NCI-H187 (cell line): ENCODE data around the gene KIAA1958.
"Not testable (repeated sequence)": the region's sequence is repeated elsewhere in the genome, so short reads cannot be mapped to it uniquely, and the experiment has no call there.

Experiments
- DNase-seq, 2 experiments: peaks; one replicate each; lab custom pipeline; 2025; lab: John Stamatoyannopoulos, UW

KIAA1958 gene

DNA sequence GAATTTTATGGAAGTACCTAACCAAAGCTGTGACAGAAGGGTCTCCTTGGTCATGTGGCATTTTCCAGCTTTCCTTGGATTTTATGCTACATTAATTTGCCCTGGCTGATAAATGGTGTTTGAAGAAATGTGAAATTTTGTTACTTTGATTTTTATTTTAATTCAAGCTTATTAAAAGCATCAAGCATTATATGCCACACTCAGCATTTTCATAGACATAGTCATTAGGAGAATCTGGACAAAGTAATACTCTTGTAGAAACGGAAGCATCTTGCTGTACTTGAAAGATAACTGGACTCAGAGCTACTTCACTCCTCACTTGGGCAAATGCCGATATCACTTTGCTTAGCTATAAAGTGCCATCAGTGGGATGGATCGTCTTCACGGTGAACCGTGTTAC is 177.1 kb downstream of the KIAA1958 start:
- no peak for DNase-seq

DNA sequence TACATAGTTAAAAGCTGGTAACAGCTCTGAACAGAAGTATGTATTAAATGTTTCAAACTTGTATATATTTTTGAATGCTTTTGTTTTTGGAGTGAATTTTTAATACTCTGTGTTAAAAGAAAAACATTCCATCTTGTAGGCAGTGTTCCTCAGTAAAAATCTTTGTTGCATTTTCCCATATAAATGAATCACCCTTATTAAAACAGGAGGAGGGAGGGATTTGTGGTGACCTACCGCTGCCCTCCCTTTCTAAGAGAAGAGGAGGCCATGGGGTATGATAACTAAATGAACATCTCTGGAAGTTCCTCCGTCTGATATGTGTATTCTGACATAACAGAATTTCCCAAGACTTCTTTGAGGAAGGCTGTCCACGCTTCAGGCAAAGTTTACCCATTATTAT is 177.9 kb downstream of the KIAA1958 start:
- no peak for DNase-seq

DNA sequence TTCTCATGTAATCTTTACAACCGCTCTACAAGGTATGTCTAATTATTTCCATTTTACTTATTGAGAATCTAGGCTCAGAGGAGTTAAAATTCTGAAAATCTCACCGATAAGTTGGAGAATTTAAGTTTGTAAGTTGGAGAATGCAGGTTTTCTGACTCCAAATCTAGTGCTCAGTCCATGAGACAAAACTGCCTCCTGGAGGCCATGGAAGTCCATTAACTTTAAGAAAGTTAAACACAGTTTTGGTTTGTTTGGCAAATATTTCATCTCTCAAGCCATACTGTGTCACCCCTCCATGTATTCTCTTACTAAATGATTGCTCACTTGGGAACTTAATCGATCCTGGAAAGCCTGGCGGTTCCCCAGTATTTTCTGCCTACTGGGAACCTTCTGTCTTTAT is 178.7 kb downstream of the KIAA1958 start:
- DNase-seq: no peak

DNA sequence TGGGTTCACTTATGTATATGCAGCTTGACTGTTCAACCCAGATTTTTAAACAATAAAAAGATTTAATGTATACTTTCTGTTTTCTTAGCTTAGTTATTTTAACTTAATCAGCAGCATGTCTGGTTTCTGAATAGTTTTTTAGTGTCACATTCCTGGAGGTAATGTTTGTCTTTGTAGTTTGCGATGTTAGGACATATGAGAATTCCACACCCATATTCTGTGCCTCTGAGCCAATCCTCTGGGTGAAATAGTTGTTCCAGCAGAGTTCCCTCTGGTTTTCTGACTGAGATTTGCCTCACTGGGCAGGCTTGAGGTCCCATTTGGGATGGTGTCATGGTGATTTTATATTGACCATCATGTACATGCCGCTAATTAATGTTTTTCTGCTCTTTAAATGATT is 182.7 kb downstream of the KIAA1958 start:
- no peak for DNase-seq

DNA sequence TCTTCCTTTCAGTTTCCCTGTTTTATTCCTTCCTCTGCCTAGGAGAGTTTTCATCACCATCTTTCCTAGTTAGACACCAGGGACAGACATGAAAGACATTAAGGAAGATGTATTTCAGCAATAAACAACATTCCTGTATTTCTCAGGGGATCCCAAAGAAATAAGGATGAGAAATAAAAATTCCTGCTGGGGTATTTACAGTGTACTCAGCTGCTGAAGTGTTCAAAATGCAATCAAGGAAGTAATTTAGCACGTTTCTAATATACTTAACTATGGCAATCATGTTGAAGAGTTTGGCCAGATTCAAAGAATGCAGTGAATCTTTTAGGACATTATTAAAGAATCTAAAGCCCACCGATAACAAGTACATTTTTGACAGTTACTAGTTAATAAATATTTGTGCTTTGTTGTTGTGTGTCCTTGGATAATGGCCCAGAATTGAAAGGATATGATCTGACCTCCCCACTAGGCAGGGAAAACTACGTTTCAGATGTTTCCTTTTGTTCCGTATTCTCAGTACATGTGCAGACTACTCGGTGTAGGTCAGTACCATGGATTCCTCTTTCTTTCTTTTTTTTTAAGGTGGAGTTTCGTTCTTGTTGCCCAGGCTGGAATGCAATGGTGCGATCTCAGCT is 184.5 kb downstream of the KIAA1958 start:
- no peak for DNase-seq

DNA sequence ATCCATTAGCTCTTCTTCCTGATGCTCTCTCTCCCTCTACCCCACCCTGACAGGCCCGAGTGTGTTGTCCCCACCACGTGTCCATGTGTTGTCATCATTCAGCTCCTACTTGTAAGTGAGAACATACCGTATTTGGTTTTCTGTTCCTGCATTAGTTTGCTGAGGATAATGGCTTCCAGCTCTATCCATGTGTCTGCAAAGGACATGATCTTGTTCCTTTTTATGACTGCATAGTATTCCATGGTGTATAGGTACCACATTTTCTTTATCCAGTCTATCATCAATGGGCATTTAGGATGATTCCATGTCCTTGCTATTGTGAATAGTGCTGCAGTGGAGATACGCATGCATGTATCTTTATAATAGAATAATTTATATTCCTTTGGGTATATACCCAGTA is 186.6 kb downstream of the KIAA1958 start:
- not testable (repeated sequence) for DNase-seq

DNA sequence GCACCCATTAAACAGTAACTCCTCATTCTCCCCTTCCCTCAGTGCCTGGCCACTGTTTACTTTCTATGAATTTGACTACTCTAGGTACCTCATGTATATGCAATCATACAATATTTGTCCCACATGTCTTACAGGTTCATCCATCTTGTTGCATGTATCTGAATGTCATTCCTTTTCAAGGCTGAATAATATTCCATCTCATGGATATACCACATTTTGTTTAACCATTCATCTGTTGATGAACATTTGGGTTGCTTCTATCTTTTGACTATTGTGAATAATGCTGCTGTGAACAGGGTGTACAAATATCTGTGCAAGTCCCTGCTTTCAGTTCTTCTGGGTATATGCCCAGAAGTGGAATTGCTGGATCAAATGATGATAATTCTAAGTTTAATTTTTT is 190.4 kb downstream of the KIAA1958 start:
- DNase-seq: no peak

DNA sequence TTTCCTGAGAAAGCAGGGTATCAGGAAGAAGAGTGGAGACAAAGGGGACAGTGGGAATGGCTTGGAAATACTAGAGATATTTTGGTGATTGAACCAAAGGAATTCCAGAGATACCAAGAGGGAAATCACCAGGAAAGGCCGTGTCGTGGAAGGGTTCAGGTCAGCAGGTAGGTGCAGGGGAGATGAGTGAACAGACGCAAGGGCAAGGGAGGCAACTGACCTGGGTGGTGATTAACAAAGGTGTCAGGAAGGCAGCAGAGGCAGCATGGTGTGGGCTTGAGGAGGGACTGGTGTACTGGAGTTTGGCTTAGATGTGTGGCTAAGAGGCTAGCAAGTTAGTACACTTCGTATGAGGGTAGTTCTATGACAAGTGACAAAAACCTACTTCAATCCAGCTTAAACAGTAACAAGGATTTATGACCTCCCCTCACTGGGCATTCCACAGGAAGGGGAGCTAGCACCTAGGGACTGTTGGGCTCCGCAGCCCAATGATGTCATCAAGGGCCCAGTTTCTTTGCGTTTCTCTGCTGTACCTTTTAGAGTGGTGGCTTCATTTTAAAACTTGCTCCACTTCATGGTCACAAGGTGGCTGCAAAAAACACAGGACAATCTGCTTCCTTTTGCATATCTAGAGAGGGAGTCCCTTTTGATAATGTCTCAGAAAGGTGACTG is 194.2 kb downstream of the KIAA1958 start:
- DNase-seq: no peak

DNA sequence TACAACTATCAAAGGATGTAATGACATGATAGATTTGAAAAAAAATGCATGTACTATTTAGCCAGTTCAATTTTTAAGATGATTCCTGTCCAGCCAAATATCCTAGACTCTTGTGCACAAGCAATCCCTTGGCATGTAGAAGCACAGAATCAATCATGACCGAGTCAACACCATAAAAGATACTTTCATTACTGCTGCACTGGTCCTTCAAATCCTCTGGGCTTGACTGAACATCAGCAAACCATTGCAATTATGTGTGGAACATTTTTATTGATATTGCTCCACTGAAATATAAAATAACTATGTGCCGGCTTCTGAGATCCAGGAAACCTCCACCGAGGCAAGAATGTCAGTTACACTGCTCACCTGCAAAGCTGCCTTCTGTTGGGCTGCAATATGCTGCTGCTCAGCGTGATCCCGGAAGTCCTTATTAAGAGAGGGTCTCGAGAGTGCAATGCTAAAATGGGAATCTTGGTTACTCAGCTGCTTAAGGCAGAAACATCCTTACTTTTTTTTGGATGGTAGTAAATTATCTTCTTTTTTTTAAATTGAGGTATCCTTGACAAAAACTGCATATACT is 202.6 kb downstream of the KIAA1958 start:
- DNase-seq: no peak

DNA sequence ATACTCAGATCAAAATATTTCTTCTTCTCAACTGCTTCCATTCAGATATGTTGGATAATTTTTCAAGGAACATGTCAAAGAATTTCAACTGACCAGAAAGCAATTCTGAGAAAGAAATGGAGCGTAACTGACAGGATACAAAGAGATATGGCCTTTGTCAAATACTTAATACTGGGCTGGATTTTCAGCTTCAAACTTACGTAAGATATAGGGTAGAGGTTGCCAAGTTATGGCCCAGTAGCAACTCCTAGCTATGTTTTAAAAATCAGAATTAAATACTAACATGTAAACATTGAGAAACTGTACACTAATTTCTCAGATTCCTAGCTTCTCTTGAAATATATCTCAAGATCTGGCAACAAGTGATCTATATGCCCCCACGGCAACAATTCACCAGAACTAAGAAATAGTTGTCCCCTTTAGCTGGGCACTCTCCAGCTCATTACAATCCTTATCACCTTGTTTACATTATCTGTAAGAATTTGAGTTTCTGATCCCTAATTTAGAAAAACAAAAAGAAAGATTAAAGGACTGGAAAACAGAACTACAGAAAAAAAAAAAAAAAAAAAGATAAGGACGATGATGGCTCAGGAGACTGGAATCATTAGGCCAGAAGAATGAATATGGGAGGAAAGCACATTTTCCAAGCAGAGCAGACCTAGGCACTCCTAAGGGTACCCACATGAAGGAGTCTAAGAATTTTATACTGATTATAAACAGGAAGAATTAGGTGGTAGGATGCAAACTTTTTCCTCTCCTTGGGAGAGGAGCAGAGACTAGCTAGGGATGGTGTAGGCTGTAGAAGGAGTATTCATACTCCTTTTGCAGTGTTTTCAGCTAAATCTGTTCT is 208.3 kb downstream of the KIAA1958 start:
- DNase-seq: no peak

DNA sequence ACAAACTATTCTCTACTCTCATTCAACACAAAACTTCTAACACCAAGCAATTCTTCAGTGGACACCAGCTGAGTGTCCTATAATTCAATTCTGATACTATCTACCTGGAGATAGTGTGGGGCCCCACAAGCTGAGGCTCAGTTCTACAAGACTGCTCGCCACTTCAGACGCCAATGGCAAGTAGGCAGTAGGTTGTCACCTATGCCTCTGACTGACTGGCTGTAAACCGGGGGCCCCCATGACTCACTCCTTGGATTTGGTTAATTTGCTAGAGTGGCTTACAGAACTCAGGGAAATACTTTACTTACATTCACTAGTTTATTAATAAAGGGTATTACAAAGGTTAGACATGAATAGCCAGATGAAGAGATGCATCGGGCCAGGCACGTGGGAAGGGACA is 209.8 kb downstream of the KIAA1958 start:
- DNase-seq: no peak

DNA sequence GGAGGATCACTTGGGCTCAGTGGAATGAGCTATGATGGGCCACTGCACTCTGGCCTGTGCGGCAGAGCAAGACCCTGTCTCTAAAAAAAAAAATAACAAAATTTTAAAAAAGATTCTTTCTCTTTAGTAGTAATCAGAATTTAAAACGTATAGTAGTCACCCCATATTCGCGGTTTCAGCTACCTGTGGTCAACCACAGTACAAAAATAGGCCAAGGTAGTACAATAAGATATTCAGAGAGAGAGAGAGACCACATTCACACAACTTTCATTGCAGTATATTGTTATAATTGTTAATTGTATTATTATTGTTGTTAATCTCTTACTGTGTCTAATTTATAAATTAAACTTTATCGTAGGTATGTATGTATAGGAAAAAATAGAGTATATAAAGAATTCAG is 212.6 kb downstream of the KIAA1958 start:
- DNase-seq: no peak

DNA sequence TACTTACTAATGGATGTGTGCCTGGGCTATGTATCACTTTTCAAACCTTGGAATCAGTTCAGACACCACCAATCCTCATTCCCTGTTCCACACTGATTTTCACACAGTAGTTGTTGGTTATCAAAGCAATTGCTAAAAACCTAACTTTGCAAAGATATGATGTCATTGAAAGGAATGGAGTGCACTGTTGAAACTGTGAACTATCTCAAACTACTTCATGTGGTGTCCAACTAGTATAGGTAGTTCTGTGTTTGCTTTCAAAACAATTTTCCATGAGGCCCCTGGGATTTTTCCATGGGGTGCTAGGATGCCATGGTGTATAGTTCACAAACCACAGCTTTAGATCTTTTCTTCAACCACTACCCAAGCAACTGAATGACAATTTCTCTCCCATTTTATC is 213.5 kb downstream of the KIAA1958 start:
- no peak for DNase-seq

DNA sequence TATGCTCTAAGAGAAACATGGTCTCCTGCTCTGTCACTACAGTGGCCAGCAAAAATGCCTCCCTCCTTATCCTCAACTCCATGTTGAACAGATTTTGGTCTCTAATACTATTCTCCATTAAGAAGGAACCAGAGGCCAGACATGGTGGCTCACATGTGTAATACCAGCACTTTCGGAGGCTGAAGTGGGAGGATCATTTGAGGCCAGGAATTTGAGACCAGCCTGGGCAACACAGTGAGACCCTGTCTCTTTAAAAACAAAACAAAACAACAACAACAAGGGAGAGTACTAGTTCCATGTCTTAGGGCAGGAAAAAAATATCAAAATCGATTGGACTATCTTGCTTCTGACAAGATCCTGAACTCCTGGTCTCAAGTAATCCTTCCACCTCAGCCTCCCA is 216.7 kb downstream of the KIAA1958 start:
- no peak for DNase-seq

DNA sequence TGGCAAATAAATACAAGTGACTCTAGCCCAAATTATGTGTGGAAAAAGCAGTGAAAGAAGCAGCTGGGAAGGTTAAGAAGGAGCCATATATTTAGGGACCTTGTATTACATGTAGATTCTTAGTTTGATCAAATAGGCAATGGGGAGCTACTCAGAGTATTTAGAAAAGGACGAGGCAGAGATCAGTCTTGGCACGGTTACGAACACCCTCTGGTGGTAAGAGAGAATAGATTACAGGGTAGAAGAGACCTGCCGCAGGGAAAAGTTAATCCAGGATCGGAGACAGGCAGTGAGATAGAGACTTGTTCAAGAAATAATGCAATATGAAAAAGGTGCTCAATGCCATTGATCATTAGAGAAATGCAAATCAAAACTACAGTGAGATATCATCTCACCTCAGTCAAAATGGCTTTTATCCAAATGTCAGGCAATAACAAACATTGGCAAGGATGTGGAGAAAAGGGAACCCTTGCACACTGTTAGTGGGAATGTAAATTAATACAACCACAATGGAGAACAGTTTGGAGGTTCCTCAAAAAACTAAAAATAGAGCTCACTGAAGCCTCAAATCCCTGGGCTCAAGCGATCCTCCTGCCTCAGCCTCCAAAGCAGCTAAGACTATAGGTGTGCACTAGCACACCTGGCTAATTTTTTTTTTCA is 219.3 kb downstream of the KIAA1958 start:
- no peak for DNase-seq

DNA sequence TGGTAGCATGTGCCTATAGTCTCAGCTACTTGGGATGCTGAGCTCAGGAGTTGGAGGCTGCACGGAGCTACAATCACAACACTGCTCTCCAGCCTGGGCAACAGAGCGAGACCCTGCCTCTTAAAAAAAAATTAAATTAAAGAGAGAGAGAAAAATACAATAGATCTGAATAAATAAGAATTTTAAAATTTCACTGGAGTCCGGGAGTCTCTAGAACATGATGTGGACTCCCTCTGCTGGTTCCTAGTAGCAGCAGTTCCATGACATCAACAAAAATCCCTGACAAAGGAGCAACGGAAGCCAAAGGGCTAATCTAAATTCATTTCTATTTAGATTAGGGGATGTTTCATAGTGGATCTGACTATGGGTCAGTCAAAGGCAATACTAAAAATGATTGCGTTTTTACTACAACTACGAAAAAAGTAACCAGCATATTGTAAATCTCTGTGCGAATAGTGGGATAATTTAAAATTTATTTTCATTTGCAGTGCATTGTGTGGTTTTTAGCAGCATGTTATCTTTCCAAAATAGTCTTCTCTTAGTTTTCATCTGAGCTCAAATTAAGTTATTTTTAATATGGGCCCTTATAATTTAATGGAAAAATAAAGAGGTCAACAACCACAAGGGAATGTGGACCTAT is 224.5 kb downstream of the KIAA1958 start:
- DNase-seq: no peak

DNA sequence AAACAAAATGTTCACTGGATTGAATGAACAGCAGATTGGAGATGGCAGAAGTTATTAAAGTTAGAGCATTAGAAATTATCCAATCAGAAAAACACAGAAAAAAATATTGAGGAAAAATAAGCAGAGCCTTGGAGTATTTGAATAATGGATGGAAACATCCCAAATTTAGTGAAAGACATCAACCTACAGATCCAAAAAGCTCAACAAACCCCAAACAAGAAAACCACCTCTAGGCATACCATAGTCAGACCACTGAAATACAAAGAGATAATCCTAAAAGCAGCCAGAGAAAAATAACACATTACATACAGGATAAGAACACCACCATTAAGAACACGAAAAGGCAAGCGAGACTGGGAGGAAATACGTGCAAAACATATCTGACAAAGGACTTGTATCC is 226.1 kb downstream of the KIAA1958 start:
- no peak for DNase-seq

DNA sequence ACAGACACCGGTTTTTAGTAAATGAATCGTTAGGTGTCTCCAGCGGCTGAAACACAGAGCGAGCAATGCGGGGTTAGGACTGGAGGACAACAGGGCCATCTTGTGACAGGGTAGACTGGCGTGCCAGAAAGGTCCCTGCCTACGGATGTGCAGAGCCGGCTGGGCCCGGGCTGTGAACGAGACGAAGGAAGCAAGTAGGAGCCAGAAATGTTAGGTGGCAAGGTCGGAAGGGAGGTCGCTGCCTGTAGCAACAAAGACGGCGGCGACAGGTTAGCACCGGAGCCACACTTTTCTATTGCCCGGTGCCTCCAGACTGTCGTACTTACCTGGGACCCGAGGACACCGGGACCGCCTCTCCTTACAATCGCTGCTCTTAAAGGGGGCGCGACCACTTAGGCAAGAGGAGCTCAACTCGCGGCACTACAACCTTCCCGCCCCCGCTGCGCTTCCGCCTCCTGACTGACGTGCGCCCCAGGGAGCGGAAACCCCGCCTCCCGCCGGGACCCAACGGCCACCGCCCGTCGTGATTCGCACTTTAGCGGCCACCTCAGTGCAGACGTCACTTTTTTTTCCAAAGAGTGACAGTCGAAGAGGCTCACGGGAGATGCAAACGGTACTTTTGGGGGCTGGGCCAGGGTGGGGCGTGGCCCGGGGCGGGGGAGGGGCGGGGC is 231.2 kb downstream of the KIAA1958 start, which contains the start of gene INIP:
Gene INIP, minus strand, starts transcription at position 457 of the 671 bp plus-strand sequence. CDS start 1,632 bp downstream, outside the sequence.
- peak; percentile 68 to 87 for DNase-seq
